Mesendoderm (in vitro differentiated cells): ENCODE measurements around the gene OBSCN.

Source experiments
- DNase-seq: peaks from one replicate; pipeline ENCODE4 v3.0.0; 2013
- H2AK5ac ChIP-seq: 2 replicates; pipeline ENCODE4 v1.6.1; 2013; ENCODE audit warnings: low read length, inconsistent platforms
- H2BK120ac ChIP-seq: 2 replicates; pipeline ENCODE4 v1.6.1; 2013; ENCODE audit warnings: low read depth, mild to moderate bottlenecking, low read length, moderate library complexity, mixed read lengths
- H2BK15ac ChIP-seq: replicated peaks from 2 replicates; pipeline ENCODE4 v1.6.1; 2013; ENCODE audit warnings: low read depth, mild to moderate bottlenecking, moderate library complexity
- H2BK5ac ChIP-seq: 2 replicates; pipeline ENCODE4 v1.6.1; 2013; ENCODE audit warnings: low read length, inconsistent platforms
- H3K18ac ChIP-seq: 2 replicates; pipeline ENCODE4 v1.6.1; 2013; ENCODE audit warnings: mild to moderate bottlenecking, low read length, mixed read lengths
- H3K23ac ChIP-seq: one replicate; pipeline ENCODE4 v1.6.1; 2013; ENCODE audit warnings: low read length
- H3K27ac ChIP-seq: 2 replicates; pipeline ENCODE4 v1.5.1; 2013; ENCODE audit warnings: low read depth, mild to moderate bottlenecking, inconsistent platforms, low read length, moderate library complexity
- H3K27me3 ChIP-seq: 2 replicates; pipeline ENCODE4 v1.6.1; 2013; ENCODE audit warnings: low read length, control low read depth, mild to moderate bottlenecking, inconsistent platforms; ENCODE audit not compliant: insufficient read depth, poor library complexity
- H3K36me3 ChIP-seq: 2 replicates; pipeline ENCODE4 v1.6.1; 2013; ENCODE audit warnings: low read length, inconsistent platforms; ENCODE audit not compliant: control insufficient read depth, insufficient read depth
- H3K4ac ChIP-seq: one replicate; pipeline ENCODE4 v1.6.1; 2013; ENCODE audit warnings: low read depth, mild to moderate bottlenecking, low read length, moderate library complexity
- H3K4me1 ChIP-seq: 2 replicates; pipeline ENCODE4 v1.6.1; 2013; ENCODE audit warnings: low read depth, low read length, inconsistent platforms; ENCODE audit not compliant: control insufficient read depth
- H3K4me2 ChIP-seq: 2 replicates; pipeline ENCODE4 v1.6.1; 2013; ENCODE audit warnings: low read length
- H3K4me3 ChIP-seq: 2 replicates; pipeline ENCODE4 v1.5.1; 2013; ENCODE audit warnings: mild to moderate bottlenecking, low read length
- H3K56ac ChIP-seq: one replicate; pipeline ENCODE4 v1.6.1; 2013; ENCODE audit warnings: low read length
- H3K79me1 ChIP-seq: 2 replicates; pipeline ENCODE4 v1.6.1; 2013; ENCODE audit warnings: low read length, inconsistent platforms
- H3K79me2 ChIP-seq: 2 replicates; pipeline ENCODE4 v1.6.1; 2013; ENCODE audit warnings: mild to moderate bottlenecking, low read length; ENCODE audit not compliant: control insufficient read depth, insufficient read depth
- H3K9ac ChIP-seq: 2 replicates; pipeline ENCODE4 v1.6.1; 2013; ENCODE audit warnings: low read length, inconsistent platforms
- H4K5ac ChIP-seq: one replicate; pipeline ENCODE4 v1.6.1; 2013; ENCODE audit warnings: low read length
- H4K8ac ChIP-seq: one replicate; pipeline ENCODE4 v1.6.1; 2013; ENCODE audit warnings: low read depth, mild to moderate bottlenecking, control low read depth, low read length, moderate library complexity
- WGBS: extraction: QIAGEN DNeasy Blood & Tissue Kit; methylation state at CpG from one replicate; pipeline ENCODE4 v1.1.7; 2013; ENCODE audit warnings: low lambda C conversion rate, missing lambda C conversion rate; ENCODE audit not compliant: insufficient coverage; ENCODE audit errors: extremely low coverage; 5-methylcytosine and 5-hydroxymethylcytosine counted together

The OBSCN gene

GRCh38 chr1:228213917-228214808 is 6.3 kb downstream of the OBSCN start:
- Histone ChIP-seq H2BK15ac (no peak overlapping the region), H3K18ac (no peak overlapping the region), H2BK5ac (no peak overlapping the region), H3K36me3 (peaks cover 4% of the 10 kb centered on the region), H3K79me1 (peaks cover 9% of the 10 kb centered on the region), H3K23ac (peak overlapping the region; percentile 89), H2AK5ac (peak overlapping the region; percentile 43), H2BK120ac (no peak overlapping the region), H4K8ac (no peak overlapping the region), H3K9ac (peak overlapping the region; percentile 83), H3K4me2 (peak overlapping the region; percentile 87), H3K79me2 (no peaks in the 10 kb centered on the region), H4K5ac (no peak overlapping the region), H3K56ac (peak overlapping the region; percentile 92), H3K27ac (no peak overlapping the region), H3K4me1 (no peaks in the 10 kb centered on the region), H3K4ac (no peak overlapping the region), H3K4me3 (peak overlapping the region; percentile 66), H3K27me3 (no peaks in the 10 kb centered on the region)
- no CpG with 5 or more reads among the region's 48 CpGs for WGBS
- DNase-seq: no peak

GRCh38 chr1:228214921-228215662 is 7.2 kb downstream of the OBSCN start:
- peaks cover 6% of the 10 kb centered on the region for H3K36me3 ChIP-seq
- peaks cover 11% of the 10 kb centered on the region for H3K79me1 ChIP-seq
- no peak overlapping the region for H3K9ac ChIP-seq
- no peak for DNase-seq
- H2BK120ac ChIP-seq: no peak overlapping the region
- no peak overlapping the region for H2BK15ac ChIP-seq
- H4K8ac ChIP-seq: no peak overlapping the region
- H3K18ac ChIP-seq: no peak overlapping the region
- no peaks in the 10 kb centered on the region for H3K4me1 ChIP-seq
- H4K5ac ChIP-seq: no peak overlapping the region
- no peak overlapping the region for H3K27ac ChIP-seq
- H3K4me3 ChIP-seq: no peak overlapping the region
- H3K4ac ChIP-seq: no peak overlapping the region
- WGBS: no CpG with 5 or more reads among the region's 23 CpGs
- no peak overlapping the region for H3K23ac ChIP-seq
- no peak overlapping the region for H2BK5ac ChIP-seq
- H3K27me3 ChIP-seq: no peaks in the 10 kb centered on the region
- no peaks in the 10 kb centered on the region for H3K79me2 ChIP-seq
- no peak overlapping the region for H2AK5ac ChIP-seq
- no peak overlapping the region for H3K56ac ChIP-seq
- no peak overlapping the region for H3K4me2 ChIP-seq

GRCh38 chr1:228215663-228216116 is 7.8 kb downstream of the OBSCN start:
- peaks cover 8% of the 10 kb centered on the region for H3K36me3 ChIP-seq
- H3K23ac ChIP-seq: no peak overlapping the region

GRCh38 chr1:228216371-228217320 is 8.8 kb downstream of the OBSCN start:
- no peaks in the 10 kb centered on the region for H3K79me2 ChIP-seq
- no peak overlapping the region for H3K18ac ChIP-seq
- peaks cover 11% of the 10 kb centered on the region for H3K79me1 ChIP-seq
- no peak overlapping the region for H3K4ac ChIP-seq
- H2AK5ac ChIP-seq: no peak overlapping the region
- H3K4me3 ChIP-seq: no peak overlapping the region
- H3K23ac ChIP-seq: no peak overlapping the region
- no peak overlapping the region for H2BK5ac ChIP-seq
- no peak overlapping the region for H3K27ac ChIP-seq
- no peak overlapping the region for H3K4me2 ChIP-seq
- no peaks in the 10 kb centered on the region for H3K4me1 ChIP-seq
- H4K5ac ChIP-seq: no peak overlapping the region
- DNase-seq: no peak
- H3K56ac ChIP-seq: peak overlapping the region; percentile 25
- H3K27me3 ChIP-seq: no peaks in the 10 kb centered on the region
- no peak overlapping the region for H2BK15ac ChIP-seq
- no peak overlapping the region for H3K9ac ChIP-seq
- no peak overlapping the region for H4K8ac ChIP-seq
- peaks cover 8% of the 10 kb centered on the region for H3K36me3 ChIP-seq
- no peak overlapping the region for H2BK120ac ChIP-seq
- no CpG with 5 or more reads among the region's 53 CpGs for WGBS

More at GRCh38 chr1:228215663-228216116, 7.8 kb downstream of the OBSCN start:
- H4K8ac ChIP-seq: no peak overlapping the region
- H3K27ac ChIP-seq: no peak overlapping the region
- H4K5ac ChIP-seq: no peak overlapping the region
- no peak overlapping the region for H3K4ac ChIP-seq
- H3K79me2 ChIP-seq: no peaks in the 10 kb centered on the region
- DNase-seq: no peak
- H3K9ac ChIP-seq: no peak overlapping the region
- no peak overlapping the region for H2AK5ac ChIP-seq
- H3K4me2 ChIP-seq: no peak overlapping the region
- no peak overlapping the region for H3K4me3 ChIP-seq
- H3K56ac ChIP-seq: no peak overlapping the region
- no peak overlapping the region for H2BK120ac ChIP-seq
- no peak overlapping the region for H3K18ac ChIP-seq
- no CpG with 5 or more reads among the region's 13 CpGs for WGBS
- H3K27me3 ChIP-seq: no peaks in the 10 kb centered on the region
- H3K79me1 ChIP-seq: peaks cover 11% of the 10 kb centered on the region
- H2BK15ac ChIP-seq: no peak overlapping the region
- no peaks in the 10 kb centered on the region for H3K4me1 ChIP-seq
- H2BK5ac ChIP-seq: no peak overlapping the region

DNA sequence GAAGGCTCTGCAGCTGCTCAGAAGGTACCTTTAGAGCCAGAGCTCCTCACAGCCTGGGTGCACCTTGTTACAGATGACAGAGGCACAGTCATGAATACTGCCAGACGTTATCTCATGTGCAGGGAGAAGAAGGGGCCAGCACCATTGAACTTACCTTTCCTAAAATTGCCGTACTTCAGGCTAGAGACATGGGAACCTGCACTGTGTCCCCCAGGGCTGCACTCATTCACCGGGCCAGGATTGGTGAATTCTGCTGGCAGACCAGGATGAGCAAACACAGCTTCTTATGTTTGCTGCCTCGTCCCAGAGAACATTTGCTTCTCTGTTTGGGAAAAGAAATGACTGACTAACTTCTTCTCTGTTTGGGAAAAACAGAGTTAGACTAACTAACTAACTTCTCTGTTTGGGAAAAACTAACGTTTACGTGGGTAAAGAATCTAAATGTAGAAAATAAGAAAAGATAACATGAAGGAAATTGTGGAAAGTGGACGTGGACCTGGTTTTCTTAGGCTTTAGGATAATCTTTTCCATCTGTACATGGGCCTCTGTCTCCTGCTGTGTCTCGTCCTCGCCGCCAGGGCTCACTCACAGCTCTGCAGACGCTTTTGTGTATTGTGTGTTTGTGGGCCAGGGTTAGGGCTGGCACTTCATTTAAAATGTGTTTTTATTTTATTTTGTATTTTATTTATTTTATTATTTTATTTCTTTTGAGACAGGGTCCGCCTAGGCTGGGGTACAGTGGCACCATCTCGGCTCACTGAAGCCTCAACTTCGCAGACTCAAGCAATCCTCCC is 9.9 kb downstream of the OBSCN start:
- no peak overlapping the region for H3K27ac ChIP-seq
- no peak overlapping the region for H3K23ac ChIP-seq
- H3K4ac ChIP-seq: no peak overlapping the region
- H3K4me1 ChIP-seq: no peaks in the 10 kb centered on the region
- H3K79me2 ChIP-seq: no peaks in the 10 kb centered on the region
- no CpG with 5 or more reads among the region's 14 CpGs for WGBS
- H3K18ac ChIP-seq: no peak overlapping the region
- H2AK5ac ChIP-seq: no peak overlapping the region
- peak overlapping the region; percentile 53 for H3K56ac ChIP-seq
- H2BK15ac ChIP-seq: no peak overlapping the region
- no peak overlapping the region for H3K4me3 ChIP-seq
- H3K79me1 ChIP-seq: peaks cover 14% of the 10 kb centered on the region
- no peak overlapping the region for H4K8ac ChIP-seq
- H2BK120ac ChIP-seq: no peak overlapping the region
- no peak overlapping the region for H4K5ac ChIP-seq
- H3K4me2 ChIP-seq: no peak overlapping the region
- no peak overlapping the region for H2BK5ac ChIP-seq
- H3K36me3 ChIP-seq: peaks cover 8% of the 10 kb centered on the region
- no peaks in the 10 kb centered on the region for H3K27me3 ChIP-seq
- peak overlapping the region; percentile 4 for H3K9ac ChIP-seq
- DNase-seq: peak; percentile 65
